Right hindlimb (tissue), 1 donor: Measurements from ENCODE around the gene CUBN.

Source experiments
- DNase-seq: peaks from one replicate; pipeline ENCODE4 v3.0.0-alpha.2; 2018

CUBN gene

GRCh38 chr10:17101257-17101909 is 28.2 kb downstream of the CUBN start:
- no peak for DNase-seq

GRCh38 chr10:17100586-17100985 is 29.0 kb downstream of the CUBN start:
- no peak for DNase-seq

DNA sequence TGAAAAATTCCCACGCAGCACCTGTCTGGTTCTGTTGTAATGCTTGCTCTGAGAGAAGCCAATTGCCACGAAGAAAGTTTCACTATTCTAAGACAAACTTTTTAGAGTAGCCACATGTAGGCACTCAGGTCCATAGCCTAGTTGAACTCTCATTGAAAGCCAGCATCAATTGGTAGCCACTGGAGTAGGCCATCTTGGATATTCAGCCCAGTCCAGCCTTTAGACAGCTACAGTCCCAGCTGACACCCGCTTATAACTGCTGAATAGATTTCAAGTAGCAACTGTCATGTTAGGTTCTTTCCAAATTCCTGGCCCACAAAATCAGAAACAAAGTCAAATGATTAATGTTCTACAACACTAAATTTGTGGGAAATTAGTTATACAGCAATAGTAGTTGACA is 31.6 kb downstream of the CUBN start:
- DNase-seq = no peak

DNA sequence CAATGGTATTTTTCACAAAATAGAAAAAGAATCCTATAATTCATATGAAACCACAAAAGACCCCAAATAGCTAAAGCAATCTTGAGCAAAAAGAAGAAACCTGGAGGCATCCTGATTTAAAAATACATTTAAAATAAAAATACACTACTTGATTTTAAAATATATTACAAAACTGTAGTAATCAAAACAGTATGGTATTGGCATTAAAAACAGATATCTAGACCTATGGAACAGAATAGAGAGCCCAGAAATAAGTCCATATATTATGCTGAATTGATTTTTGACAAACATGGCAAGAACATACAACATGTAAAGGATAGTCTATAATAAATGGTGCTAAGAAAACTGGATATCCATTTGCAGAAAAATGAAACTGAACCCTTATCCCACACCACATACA is 34.8 kb downstream of the CUBN start:
- no peak for DNase-seq

GRCh38 chr10:17092986-17093803 is 36.4 kb downstream of the CUBN start:
- DNase-seq = no peak

DNA sequence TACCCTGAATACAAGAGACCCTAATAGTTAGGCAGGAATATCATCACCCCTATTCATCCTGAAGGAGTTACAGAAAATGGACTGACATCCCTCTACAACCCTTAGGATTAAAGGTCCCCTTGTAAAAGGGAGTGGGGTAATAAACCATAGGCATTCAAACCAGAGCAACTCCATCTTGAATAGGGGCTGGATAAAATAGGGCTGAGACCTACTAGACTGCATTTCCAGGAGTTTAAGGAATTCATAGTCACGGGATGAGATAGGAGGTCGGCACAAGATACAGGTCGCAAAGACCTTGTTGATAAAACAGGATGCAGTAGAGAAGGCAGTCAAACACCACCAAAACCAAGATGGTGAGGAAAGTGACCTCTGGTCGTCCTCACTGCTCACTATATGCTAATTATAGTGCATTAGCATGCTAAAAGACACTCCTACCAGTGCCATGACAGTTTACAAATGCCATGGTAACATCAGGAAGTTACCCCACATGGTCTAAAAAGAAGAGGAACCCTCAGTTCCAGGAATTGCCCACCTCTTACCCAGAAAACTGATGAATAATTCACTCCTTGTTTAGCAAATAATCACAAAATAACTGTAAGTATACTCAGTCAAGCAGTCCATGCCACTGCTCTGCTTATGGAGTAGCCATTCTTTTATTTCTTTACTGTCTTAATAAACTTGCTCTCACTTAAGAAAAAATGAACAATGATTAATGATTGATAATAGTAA is 37.2 kb downstream of the CUBN start:
- no peak for DNase-seq

- DNase-seq = no peak
Observed at GRCh38 chr10:17088118-17088806, 41.3 kb downstream of the CUBN start.

DNA sequence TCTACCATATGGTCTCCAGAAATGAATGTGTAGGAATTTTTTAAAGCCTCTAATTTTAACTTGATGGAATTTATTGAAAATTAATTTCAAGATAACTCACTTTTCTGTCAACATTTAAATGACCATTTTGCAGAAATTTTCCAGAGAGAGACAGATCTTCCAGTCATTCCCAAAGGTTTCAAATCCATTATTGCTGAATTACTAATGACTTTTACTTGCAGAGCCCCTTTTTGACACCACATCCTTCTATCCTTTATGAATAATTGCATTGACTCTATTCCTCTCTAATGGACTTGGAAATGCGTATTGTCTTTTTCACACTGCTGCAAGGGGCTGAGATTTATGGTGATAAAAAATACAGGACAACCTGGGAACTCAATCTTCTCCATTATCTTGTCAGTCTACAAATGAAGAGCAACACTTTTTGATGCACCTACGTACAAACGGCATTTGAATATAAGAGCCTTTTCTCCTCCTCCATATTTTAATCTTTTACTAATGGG is 42.7 kb downstream of the CUBN start:
- DNase-seq = no peak

GRCh38 chr10:17085011-17085725 is 44.4 kb downstream of the CUBN start:
- DNase-seq = peak; percentile 45

DNA sequence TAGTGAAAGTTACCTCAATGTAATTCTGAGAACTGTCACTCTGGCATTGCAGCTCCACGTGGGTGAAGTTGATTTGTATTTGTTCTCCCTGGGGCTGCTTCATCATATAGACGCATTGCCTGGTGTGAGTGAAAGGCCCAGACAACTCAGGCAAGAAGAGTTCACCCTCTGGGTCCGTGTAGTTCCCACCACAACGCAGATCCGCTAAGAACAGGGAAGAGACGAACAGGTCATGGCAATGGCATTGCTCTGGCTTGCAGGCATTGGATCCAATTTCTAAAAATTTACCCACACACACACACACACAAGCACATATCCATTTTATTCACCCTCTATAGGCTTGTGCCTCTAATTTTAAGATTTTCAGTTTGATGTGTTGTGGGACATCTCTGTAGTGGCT is 45.4 kb downstream of the CUBN start:
- DNase-seq = no peak

GRCh38 chr10:17081431-17081830 is 48.2 kb downstream of the CUBN start:
- no peak for DNase-seq

- no peak for DNase-seq
Observed at GRCh38 chr10:17077890-17078289, 51.7 kb downstream of the CUBN start.

- DNase-seq = peak; percentile 36
Observed at GRCh38 chr10:17077346-17077781, 52.2 kb downstream of the CUBN start.

DNA sequence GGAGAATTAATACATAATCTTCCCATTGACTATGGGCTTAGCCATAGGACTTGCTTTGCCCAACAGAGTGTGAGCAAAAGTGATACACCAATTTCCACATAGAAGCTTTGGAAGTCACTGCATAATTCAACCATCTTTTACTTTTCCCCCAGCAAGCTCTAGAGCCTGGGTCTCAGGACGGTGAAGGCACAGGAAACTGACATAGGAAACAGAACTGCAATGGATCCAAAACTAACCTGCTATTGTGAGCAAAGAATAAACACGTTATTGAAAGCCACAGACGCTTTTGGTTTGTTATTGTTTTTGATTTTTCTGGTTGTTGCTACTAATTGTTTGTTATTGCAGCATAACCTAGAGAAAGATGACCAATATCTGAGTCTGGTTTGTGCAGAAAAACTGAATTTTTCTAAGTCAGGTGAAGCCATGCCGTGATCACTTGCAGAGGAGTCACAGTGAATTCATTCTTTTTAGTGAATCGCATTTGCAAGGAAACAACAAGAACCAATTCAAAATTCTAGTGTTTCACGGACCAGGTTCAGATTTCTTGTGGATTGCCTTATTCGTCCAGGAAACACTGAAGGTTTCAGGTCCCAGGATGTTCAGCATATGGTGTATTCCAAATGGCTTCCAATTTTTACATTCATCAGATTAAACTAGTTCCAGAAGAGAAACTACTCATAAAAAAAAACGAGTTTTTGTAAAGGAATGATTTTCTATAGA is 52.8 kb downstream of the CUBN start:
- DNase-seq = peak; percentile 24

GRCh38 chr10:17075533-17076359 is 53.9 kb downstream of the CUBN start:
- peak; percentile 27 for DNase-seq

DNA sequence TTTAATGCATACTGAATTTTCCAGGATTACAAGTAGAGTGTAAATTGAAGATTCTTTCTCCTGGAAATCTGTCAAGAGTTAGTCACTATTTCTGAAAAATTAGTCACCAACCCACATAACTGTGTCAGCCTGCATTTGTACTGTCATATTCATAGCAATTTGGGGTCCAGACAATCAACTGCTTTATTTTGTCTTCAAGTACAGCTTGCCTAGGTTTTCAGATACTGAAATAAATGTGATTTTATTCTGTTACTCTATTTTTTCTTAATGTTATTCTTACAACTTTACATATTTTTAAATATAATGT is 55.1 kb downstream of the CUBN start:
- DNase-seq = no peak

- no peak for DNase-seq
Observed at GRCh38 chr10:17073725-17074540, 55.7 kb downstream of the CUBN start.

- DNase-seq = no peak
Observed at GRCh38 chr10:17068953-17069352, 60.7 kb downstream of the CUBN start.

GRCh38 chr10:17067376-17068264 is 62.0 kb downstream of the CUBN start:
- DNase-seq = no peak
